ENCODE results near the gene GMPPB. TPM values are rescaled to one million over a fixed set of nuclear protein-coding genes. Genes with fewer than 3 reads are reported as not detected.

The GMPPB gene
- total and polyA plus RNA-seq, 9 of the 15 experiments (the other 6 are each of a cell fraction or from before 2014, with no cell fraction given): 0.53 to 17.4 (median 8.1) TPM

- no peak overlapping the region for H3K27ac ChIP-seq (ENCODE audit: extremely low read depth, low read depth, low read length)
- no peaks in the 10 kb centered on the region for H3K79me2 ChIP-seq (ENCODE audit: control insufficient read depth, insufficient read depth, low read length)
- POLR2A ChIA-PET: no interaction called here
- no peak overlapping the region for H3K9ac ChIP-seq (ENCODE audit: insufficient read depth in 1 of 2, low read depth in 2 of 2, low read length in 2 of 2)
- no peak overlapping the region for H3K4me3 ChIP-seq
- H3K9me3 ChIP-seq (replicated peaks; ENCODE audit: control insufficient read depth, insufficient read depth, low read depth, low read length): no peaks in the 10 kb centered on the region
- BruUV-seq (replicated peaks): no TSS peak
- FAIRE-seq: no peak
- WGBS (ENCODE audit: insufficient coverage, low coverage, missing lambda C conversion rate): 94% methylated on average over 8 of the region's 17 CpGs
- intact Hi-C loops (cut with micrococcal nuclease) (no loop called here), in situ Hi-C loops (cut with MboI) (no loop called here)
- H3K27me3 ChIP-seq (ENCODE audit: control insufficient read depth in 2 of 2, insufficient read depth in 2 of 2, low read length in 2 of 2): no peaks in the 10 kb centered on the region
- no peak overlapping the region for H2AFZ ChIP-seq (ENCODE audit: low read depth, low read length)
- peaks cover 65% of the 10 kb centered on the region; the same call in 2 of the 3 replicates for H3K36me3 ChIP-seq (ENCODE audit: control insufficient read depth, insufficient read depth, low read length)
- no peak for DNase-seq (ENCODE audit: extremely low read depth in 1 of 4, low spot score in 3 of 4)
- H4K20me1 ChIP-seq (replicated peaks; ENCODE audit: control insufficient read depth, insufficient read depth, low read length): no peaks in the 10 kb centered on the region
- no peak for ATAC-seq
- CTCF ChIA-PET (ENCODE audit: low intra/inter-chr PET ratio): no interaction called here
- no peak overlapping the region for H3K4me2 ChIP-seq (ENCODE audit: insufficient read depth, low read length)
- peaks cover 0 to 6% of the 10 kb centered on the region in 2 experiments; a peak in 2 of 5 replicates for H3K4me1 ChIP-seq (replicated peaks in 1 of 2; ENCODE audit: control insufficient read depth in 2 of 2, insufficient read depth in 2 of 2, low read length in 2 of 2)
- no peaks in the 10 kb centered on the region for H3K9me1 ChIP-seq (ENCODE audit: control insufficient read depth, insufficient read depth, low read length)
- TF ChIP-seq, protein P1, sequence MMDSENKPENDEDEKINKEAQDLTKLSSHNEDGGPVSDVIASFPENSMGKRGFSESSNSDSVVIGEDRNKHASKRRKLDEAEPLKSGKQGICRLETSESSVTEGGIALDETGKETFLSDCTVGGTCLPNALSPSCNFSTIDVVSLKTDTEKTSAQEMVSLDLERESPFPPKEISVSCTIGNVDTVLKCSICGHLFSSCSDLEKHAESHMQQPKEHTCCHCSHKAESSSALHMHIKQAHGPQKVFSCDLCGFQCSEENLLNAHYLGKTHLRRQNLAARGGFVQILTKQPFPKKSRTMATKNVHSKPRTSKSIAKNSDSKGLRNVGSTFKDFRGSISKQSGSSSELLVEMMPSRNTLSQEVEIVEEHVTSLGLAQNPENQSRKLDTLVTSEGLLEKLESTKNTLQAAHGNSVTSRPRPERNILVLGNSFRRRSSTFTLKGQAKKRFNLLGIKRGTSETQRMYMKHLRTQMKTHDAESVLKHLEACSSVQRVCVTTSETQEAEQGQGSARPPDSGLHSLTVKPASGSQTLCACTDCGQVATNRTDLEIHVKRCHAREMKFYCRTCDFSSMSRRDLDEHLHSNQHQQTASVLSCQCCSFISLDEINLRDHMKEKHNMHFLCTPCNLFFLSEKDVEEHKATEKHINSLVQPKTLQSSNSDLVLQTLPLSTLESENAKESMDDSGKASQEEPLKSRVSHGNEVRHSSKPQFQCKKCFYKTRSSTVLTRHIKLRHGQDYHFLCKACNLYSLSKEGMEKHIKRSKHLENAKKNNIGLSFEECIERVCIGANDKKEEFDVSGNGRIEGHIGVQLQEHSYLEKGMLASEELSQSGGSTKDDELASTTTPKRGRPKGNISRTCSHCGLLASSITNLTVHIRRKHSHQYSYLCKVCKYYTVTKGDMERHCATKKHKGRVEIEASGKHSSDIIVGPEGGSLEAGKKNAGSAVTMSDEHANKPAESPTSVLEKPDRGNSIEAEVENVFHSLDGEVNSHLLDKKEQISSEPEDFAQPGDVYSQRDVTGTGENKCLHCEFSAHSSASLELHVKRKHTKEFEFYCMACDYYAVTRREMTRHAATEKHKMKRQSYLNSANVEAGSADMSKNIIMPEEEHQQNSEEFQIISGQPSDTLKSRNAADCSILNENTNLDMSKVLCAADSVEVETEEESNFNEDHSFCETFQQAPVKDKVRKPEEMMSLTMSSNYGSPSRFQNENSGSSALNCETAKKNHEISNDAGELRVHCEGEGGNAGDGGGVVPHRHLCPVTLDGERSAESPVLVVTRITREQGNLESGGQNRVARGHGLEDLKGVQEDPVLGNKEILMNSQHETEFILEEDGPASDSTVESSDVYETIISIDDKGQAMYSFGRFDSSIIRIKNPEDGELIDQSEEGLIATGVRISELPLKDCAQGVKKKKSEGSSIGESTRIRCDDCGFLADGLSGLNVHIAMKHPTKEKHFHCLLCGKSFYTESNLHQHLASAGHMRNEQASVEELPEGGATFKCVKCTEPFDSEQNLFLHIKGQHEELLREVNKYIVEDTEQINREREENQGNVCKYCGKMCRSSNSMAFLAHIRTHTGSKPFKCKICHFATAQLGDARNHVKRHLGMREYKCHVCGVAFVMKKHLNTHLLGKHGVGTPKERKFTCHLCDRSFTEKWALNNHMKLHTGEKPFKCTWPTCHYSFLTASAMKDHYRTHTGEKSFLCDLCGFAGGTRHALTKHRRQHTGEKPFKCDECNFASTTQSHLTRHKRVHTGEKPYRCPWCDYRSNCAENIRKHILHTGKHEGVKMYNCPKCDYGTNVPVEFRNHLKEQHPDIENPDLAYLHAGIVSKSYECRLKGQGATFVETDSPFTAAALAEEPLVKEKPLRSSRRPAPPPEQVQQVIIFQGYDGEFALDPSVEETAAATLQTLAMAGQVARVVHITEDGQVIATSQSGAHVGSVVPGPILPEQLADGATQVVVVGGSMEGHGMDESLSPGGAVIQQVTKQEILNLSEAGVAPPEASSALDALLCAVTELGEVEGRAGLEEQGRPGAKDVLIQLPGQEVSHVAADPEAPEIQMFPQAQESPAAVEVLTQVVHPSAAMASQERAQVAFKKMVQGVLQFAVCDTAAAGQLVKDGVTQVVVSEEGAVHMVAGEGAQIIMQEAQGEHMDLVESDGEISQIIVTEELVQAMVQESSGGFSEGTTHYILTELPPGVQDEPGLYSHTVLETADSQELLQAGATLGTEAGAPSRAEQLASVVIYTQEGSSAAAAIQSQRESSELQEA (IDR thresholded peaks at IDR 0.05; ENCODE audit: low read depth): no peak
- no peak for TF ChIP-seq TARDBP (IDR thresholded peaks at IDR 0.05)
- TF ChIP-seq ZKSCAN1 (IDR thresholded peaks at IDR 0.05; ENCODE audit: low read depth, low read length): no peak
- TF ChIP-seq SIN3A (IDR thresholded peaks at IDR 0.05; ENCODE audit: borderline replicate concordance in 2 of 2, control insufficient read depth in 1 of 2, low read depth in 2 of 2, low read length in 2 of 2): no peak
- TF ChIP-seq TAL1 (IDR thresholded peaks at IDR 0.05): no peak
- TF ChIP-seq CC2D1A (IDR thresholded peaks at IDR 0.05): no peak
- TF ChIP-seq POLR2H (tag; IDR thresholded peaks at IDR 0.05; ENCODE audit: low read depth): no peak
- no peak for TF ChIP-seq ZNF124 (CRISPR knock-in tag; IDR thresholded peaks at IDR 0.05)
- no peak for TF ChIP-seq ZNF280B (CRISPR knock-in tag; IDR thresholded peaks at IDR 0.05)
- TF ChIP-seq RBM22 (IDR thresholded peaks at IDR 0.05; ENCODE audit: low read depth, low read length, poor library complexity, severe bottlenecking): no peak
- TF ChIP-seq TCF7L2 (IDR thresholded peaks at IDR 0.05; ENCODE audit: low read depth, low read length): no peak
- TF ChIP-seq TAF1 (IDR thresholded peaks at IDR 0.05; ENCODE audit: control insufficient read depth, extremely low read depth, insufficient read depth, low read length, severe bottlenecking): no peak
- no peak for TF ChIP-seq RB1 (IDR thresholded peaks at IDR 0.05; ENCODE audit: low read depth)
- TF ChIP-seq CREB1 (IDR thresholded peaks at IDR 0.05): no peak
- no peak for TF ChIP-seq CREB1 (CRISPR knock-in tag; IDR thresholded peaks at IDR 0.05)
These were observed 18.3 kb downstream of the GMPPB start for GRCh38 chr3:49705390-49705960.

Measured in K562 (cell line).